Liver (tissue), 9 donors: ENCODE measurements around the gene PCDH1. TPM values are rescaled to one million over a fixed set of nuclear protein-coding genes. Genes with fewer than 3 reads are reported as not detected.

Experiments
- DNase-seq: peaks from one replicate; pipeline ENCODE4 v3.0.0-alpha.2; 2017; ENCODE audit warnings: low spot score
- H3K27ac ChIP-seq, 2 donors: one replicate each; pipeline ENCODE4 v1.7.0; 2013; ENCODE audit warnings: inconsistent platforms in 2 of 2, low read length in 2 of 2, control low read depth in 1 of 2, low read depth in 1 of 2, mild to moderate bottlenecking in 1 of 2
- H3K27me3 ChIP-seq, 4 donors: one replicate each; pipeline versions ENCODE4 v1.6.1 to v1.7.0; 2013; ENCODE audit warnings: low read length in 3 of 4, inconsistent platforms in 1 of 4, mild to moderate bottlenecking in 1 of 4, moderate library complexity in 1 of 4; ENCODE audit not compliant: control insufficient read depth in 4 of 4, insufficient read depth in 4 of 4
- H3K36me3 ChIP-seq, 4 donors: one replicate each; pipeline versions ENCODE4 v1.6.1 to v1.7.0; 2013; ENCODE audit warnings: low read length in 3 of 4, mild to moderate bottlenecking in 3 of 4, low read depth in 1 of 4, moderate library complexity in 1 of 4; ENCODE audit not compliant: control insufficient read depth in 4 of 4, insufficient read depth in 3 of 4
- H3K4me1 ChIP-seq, 4 donors: one replicate each; pipeline versions ENCODE4 v1.6.1 to v1.7.0; 2013; ENCODE audit warnings: low read length in 3 of 4, mild to moderate bottlenecking in 3 of 4, moderate library complexity in 1 of 4; ENCODE audit not compliant: control insufficient read depth in 4 of 4, insufficient read depth in 4 of 4
- H3K4me3 ChIP-seq, 3 donors: one replicate each; pipeline versions ENCODE4 v1.6.1 to v1.7.0; 2013; ENCODE audit warnings: low read length in 3 of 3, control low read depth in 1 of 3, low read depth in 1 of 3, mild to moderate bottlenecking in 1 of 3
- H3K9ac ChIP-seq, 2 donors: one replicate each; pipeline ENCODE4 v1.7.0; 2013; ENCODE audit warnings: low read length in 2 of 2, mild to moderate bottlenecking in 2 of 2, moderate library complexity in 2 of 2, control low read depth in 1 of 2, low read depth in 1 of 2
- H3K9me3 ChIP-seq, 4 donors: one replicate each; pipeline versions ENCODE4 v1.6.1 to v1.7.0; 2013; ENCODE audit warnings: low read length in 3 of 4; ENCODE audit not compliant: control insufficient read depth in 4 of 4
- EGR1 ChIP-seq, 2 donors: IDR thresholded peaks; 2 replicates each; pipeline ENCODE4 v1.6.1; 2016 to 2018; ENCODE audit warnings: antibody characterized with exemption in 2 of 2, low read depth in 2 of 2
- FOXA1 ChIP-seq: IDR thresholded peaks from 2 replicates; pipeline ENCODE4 v1.6.1; 2016; ENCODE audit warnings: antibody characterized with exemption
- FOXA2 ChIP-seq: IDR thresholded peaks from 2 replicates; pipeline ENCODE4 v1.6.1; 2016; ENCODE audit warnings: antibody characterized with exemption
- GABPA ChIP-seq, 2 donors: IDR thresholded peaks in 1 of 2; conservative IDR thresholded peaks in 1 of 2; 2 replicates each; pipeline ENCODE4 v1.6.1; 2016; ENCODE audit warnings: antibody characterized with exemption in 2 of 2, mild to moderate bottlenecking in 1 of 2, moderate library complexity in 1 of 2
- HNF4G ChIP-seq: IDR thresholded peaks from 2 replicates; pipeline ENCODE4 v1.6.1; 2016; ENCODE audit warnings: antibody characterized with exemption
- MAX ChIP-seq: IDR thresholded peaks from 2 replicates; pipeline ENCODE4 v1.6.1; 2016; ENCODE audit warnings: antibody characterized with exemption
- NR2F2 ChIP-seq: IDR thresholded peaks from 2 replicates; pipeline ENCODE4 v1.6.1; 2016; ENCODE audit warnings: antibody characterized with exemption
- RAD21 ChIP-seq, 2 donors: IDR thresholded peaks; 2 replicates each; pipeline ENCODE4 v1.6.1; 2016; ENCODE audit warnings: antibody characterized with exemption in 2 of 2, mild to moderate bottlenecking in 2 of 2
- RXRA ChIP-seq, 2 donors: IDR thresholded peaks; 2 replicates each; pipeline ENCODE4 v1.6.1; 2017 to 2018; ENCODE audit warnings: antibody characterized with exemption in 2 of 2, mild to moderate bottlenecking in 1 of 2
- TAF1 ChIP-seq: conservative IDR thresholded peaks from 2 replicates; pipeline ENCODE4 v1.6.1; 2016; ENCODE audit warnings: antibody characterized with exemption, mild to moderate bottlenecking
- YY1 ChIP-seq: IDR thresholded peaks from 2 replicates; pipeline ENCODE4 v1.6.1; 2016; ENCODE audit warnings: antibody characterized with exemption, mild to moderate bottlenecking
- WGBS: extraction: QIAGEN DNeasy Blood & Tissue Kit; methylation state at CpG from one replicate; pipeline ENCODE4 v1.1.7; 2013; 5-methylcytosine and 5-hydroxymethylcytosine counted together
- polyA plus RNA-seq, 2 donors: library from polyadenylated mRNA; stranded (reverse) in 1 of 2; unstranded in 1 of 2; fragments of 200-250 nt in 1 of 2; fragments of >200 nt in 1 of 2; fragmentation: Nextera tagmentation in 1 of 2; extraction: Ambion mirVana in 1 of 2; gene quantifications; one replicate each; pipeline versions ENCODE4 v1.2.1 to v1.2.3, GENCODE V29; 2013 to 2015
- total RNA-seq, 2 donors: library from RNA; depleted of rRNA; stranded (reverse); fragments of >200 nt; gene quantifications; one replicate each; pipeline ENCODE4 v1.2.3, GENCODE V29; 2014
- TF ChIP-seq, protein P1 (sequence below): IDR thresholded peaks from 2 replicates; pipeline ENCODE4 v1.6.1; 2016; ENCODE audit warnings: antibody characterized with exemption
- TF ChIP-seq, protein P2 (sequence below): IDR thresholded peaks from 2 replicates; pipeline ENCODE4 v1.6.1; 2016; ENCODE audit warnings: antibody characterized with exemption, mild to moderate bottlenecking
- donor health status: healthy.
- donor health status: healthy.
- donor health status: healthy.
- donor health status: healthy.
- donor health status: healthy.

PCDH1 gene
- total and polyA plus RNA-seq, 4 donors: 9.3 to 52.8 (median 15.0) TPM

DNA sequence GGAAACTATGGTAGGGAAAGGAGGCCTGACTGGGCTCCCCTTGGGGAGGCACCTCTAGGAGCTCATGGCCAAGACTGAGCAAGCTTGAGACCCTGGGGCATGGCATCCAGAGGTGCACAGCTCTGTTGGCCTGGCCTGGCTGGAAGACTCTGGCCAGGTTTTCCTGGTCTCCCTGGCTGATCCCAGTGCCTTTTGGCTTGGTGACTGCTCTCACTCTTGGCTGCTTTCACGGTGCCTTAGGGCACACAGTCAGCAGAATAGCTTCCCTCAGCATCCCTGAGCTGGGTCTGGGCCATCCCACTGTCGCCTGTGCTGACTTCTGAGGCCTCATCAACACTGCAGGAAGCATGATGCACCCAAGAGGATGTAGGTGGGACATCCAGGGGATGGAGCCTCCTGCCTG is 32.1 kb upstream of the PCDH1 start:
- H3K9ac ChIP-seq: no peak overlapping the region
- peaks cover 2 to 9% (median 6%) of the 10 kb centered on the region in 4 donors for H3K4me1 ChIP-seq
- no peak for TF ChIP-seq RXRA (IDR thresholded peaks at IDR 0.05)
- no peak for TF ChIP-seq YY1
- no peak for TF ChIP-seq FOXA2
- TF ChIP-seq, protein P1, sequence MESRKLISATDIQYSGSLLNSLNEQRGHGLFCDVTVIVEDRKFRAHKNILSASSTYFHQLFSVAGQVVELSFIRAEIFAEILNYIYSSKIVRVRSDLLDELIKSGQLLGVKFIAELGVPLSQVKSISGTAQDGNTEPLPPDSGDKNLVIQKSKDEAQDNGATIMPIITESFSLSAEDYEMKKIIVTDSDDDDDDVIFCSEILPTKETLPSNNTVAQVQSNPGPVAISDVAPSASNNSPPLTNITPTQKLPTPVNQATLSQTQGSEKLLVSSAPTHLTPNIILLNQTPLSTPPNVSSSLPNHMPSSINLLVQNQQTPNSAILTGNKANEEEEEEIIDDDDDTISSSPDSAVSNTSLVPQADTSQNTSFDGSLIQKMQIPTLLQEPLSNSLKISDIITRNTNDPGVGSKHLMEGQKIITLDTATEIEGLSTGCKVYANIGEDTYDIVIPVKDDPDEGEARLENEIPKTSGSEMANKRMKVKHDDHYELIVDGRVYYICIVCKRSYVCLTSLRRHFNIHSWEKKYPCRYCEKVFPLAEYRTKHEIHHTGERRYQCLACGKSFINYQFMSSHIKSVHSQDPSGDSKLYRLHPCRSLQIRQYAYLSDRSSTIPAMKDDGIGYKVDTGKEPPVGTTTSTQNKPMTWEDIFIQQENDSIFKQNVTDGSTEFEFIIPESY: no peak
- TF ChIP-seq MAX: no peak
- no peak for TF ChIP-seq TAF1
- TF ChIP-seq NR2F2: no peak
- TF ChIP-seq FOXA1: no peak
- no peak overlapping the region for H3K27ac ChIP-seq
- WGBS: 53% methylated on average over 2 of the region's 2 CpGs
- H3K27me3 ChIP-seq: no peaks in the 10 kb centered on the region
- no peaks in the 10 kb centered on the region for H3K9me3 ChIP-seq
- DNase-seq: no peak
- H3K4me3 ChIP-seq: no peak overlapping the region
- H3K36me3 ChIP-seq: no peaks in the 10 kb centered on the region

GRCh38 chr5:141909212-141909611 is 31.0 kb upstream of the PCDH1 start:
- TF ChIP-seq RAD21 (IDR thresholded peaks at IDR 0.05): no peak
- TF ChIP-seq MAX: no peak
- TF ChIP-seq, protein P1: no peak
- no peak for TF ChIP-seq NR2F2
- TF ChIP-seq GABPA (IDR thresholded peaks at IDR 0.05 in 1 of 2, conservative IDR thresholded peaks at IDR 0.05 in 1 of 2): no peak
- TF ChIP-seq, protein P2, sequence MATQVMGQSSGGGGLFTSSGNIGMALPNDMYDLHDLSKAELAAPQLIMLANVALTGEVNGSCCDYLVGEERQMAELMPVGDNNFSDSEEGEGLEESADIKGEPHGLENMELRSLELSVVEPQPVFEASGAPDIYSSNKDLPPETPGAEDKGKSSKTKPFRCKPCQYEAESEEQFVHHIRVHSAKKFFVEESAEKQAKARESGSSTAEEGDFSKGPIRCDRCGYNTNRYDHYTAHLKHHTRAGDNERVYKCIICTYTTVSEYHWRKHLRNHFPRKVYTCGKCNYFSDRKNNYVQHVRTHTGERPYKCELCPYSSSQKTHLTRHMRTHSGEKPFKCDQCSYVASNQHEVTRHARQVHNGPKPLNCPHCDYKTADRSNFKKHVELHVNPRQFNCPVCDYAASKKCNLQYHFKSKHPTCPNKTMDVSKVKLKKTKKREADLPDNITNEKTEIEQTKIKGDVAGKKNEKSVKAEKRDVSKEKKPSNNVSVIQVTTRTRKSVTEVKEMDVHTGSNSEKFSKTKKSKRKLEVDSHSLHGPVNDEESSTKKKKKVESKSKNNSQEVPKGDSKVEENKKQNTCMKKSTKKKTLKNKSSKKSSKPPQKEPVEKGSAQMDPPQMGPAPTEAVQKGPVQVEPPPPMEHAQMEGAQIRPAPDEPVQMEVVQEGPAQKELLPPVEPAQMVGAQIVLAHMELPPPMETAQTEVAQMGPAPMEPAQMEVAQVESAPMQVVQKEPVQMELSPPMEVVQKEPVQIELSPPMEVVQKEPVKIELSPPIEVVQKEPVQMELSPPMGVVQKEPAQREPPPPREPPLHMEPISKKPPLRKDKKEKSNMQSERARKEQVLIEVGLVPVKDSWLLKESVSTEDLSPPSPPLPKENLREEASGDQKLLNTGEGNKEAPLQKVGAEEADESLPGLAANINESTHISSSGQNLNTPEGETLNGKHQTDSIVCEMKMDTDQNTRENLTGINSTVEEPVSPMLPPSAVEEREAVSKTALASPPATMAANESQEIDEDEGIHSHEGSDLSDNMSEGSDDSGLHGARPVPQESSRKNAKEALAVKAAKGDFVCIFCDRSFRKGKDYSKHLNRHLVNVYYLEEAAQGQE: no peak
- TF ChIP-seq HNF4G: no peak
- no peak for TF ChIP-seq EGR1 (IDR thresholded peaks at IDR 0.05; ENCODE audit: low read depth in 2 of 2)
- TF ChIP-seq RXRA (IDR thresholded peaks at IDR 0.05): no peak
- Histone ChIP-seq H3K4me1 (peaks cover 0 to 5% (median 4%) of the 10 kb centered on the region in 4 donors), H3K4me3 (no peak overlapping the region), H3K9ac (no peak overlapping the region), H3K36me3 (no peaks in the 10 kb centered on the region), H3K27ac (no peak overlapping the region), H3K9me3 (no peaks in the 10 kb centered on the region), H3K27me3 (no peaks in the 10 kb centered on the region)
- 96% methylated on average over 4 of the region's 4 CpGs for WGBS
- no peak for DNase-seq
